CD4-positive, alpha-beta T cell (primary cell): ENCODE measurements around the gene PHACTR3. TPM values are rescaled to one million over a fixed set of nuclear protein-coding genes. Genes with fewer than 3 reads are reported as not detected.

Experiments
- ATAC-seq: fragments of 200-7000 bp; cut with Tn5 transposase; one replicate; pipeline ENCODE4 v1.10.0; 2022; ENCODE audit warnings: mild to moderate bottlenecking; ENCODE audit not compliant: poor library complexity
- CTCF ChIA-PET: fragments of 350-600 bp; sonication (Branson Sonifier 250); formaldehyde crosslinking; loops from one replicate; lab custom pipeline; 2021; ENCODE audit warnings: antibody characterized with exemption, inconsistent platforms; lab: Charles Lee
- POLR2A ChIA-PET: fragments of 350-600 bp; sonication (Branson Sonifier 250); formaldehyde crosslinking; loops from one replicate; lab custom pipeline; 2021; ENCODE audit warnings: antibody characterized with exemption, inconsistent platforms; lab: Charles Lee
- DNase-seq, 14 experiments: peaks; one replicate each; pipeline ENCODE4 v3.0.0-alpha.2; 2013 to 2020; ENCODE audit warnings: mixed read lengths in 2 of 14
- H3K27ac ChIP-seq, 2 donors: one replicate each; pipeline versions ENCODE4 v1.5.1 to v1.7.0; 2013; ENCODE audit warnings: low read length in 2 of 2, low read depth in 1 of 2, mild to moderate bottlenecking in 1 of 2
- H3K27me3 ChIP-seq, 2 experiments: 1 replicate in 1 of 2; 2 replicates in 1 of 2; pipeline versions ENCODE4 v1.6.1 to v1.7.0; 2013; ENCODE audit warnings: low read length in 2 of 2, control low read depth in 1 of 2, mild to moderate bottlenecking in 1 of 2, moderate library complexity in 1 of 2; ENCODE audit not compliant: insufficient read depth in 2 of 2, control insufficient read depth in 1 of 2
- H3K36me3 ChIP-seq: one replicate; pipeline ENCODE4 v1.6.1; 2013; ENCODE audit warnings: low read length, control low read depth; ENCODE audit not compliant: insufficient read depth
- H3K4me1 ChIP-seq: one replicate; pipeline ENCODE4 v1.6.1; 2013; ENCODE audit warnings: low read length, control low read depth; ENCODE audit not compliant: insufficient read depth
- H3K4me3 ChIP-seq: one replicate; pipeline ENCODE4 v1.5.1; 2013; ENCODE audit warnings: mild to moderate bottlenecking, low read length, moderate library complexity
- H3K9me3 ChIP-seq, 2 experiments: 1 replicate in 1 of 2; 2 replicates in 1 of 2; pipeline versions ENCODE4 v1.6.1 to v1.7.0; 2013; ENCODE audit warnings: low read length in 2 of 2, mild to moderate bottlenecking in 2 of 2, control low read depth in 1 of 2, moderate library complexity in 1 of 2; ENCODE audit not compliant: control insufficient read depth in 1 of 2, insufficient read depth in 1 of 2
- H3K27ac Mint-ChIP-seq: one replicate; pipeline ENCODE4 v1.8.0; 2020; ENCODE audit warnings: mixed read lengths
- H3K27me3 Mint-ChIP-seq: one replicate; pipeline ENCODE4 v1.8.0; 2021; ENCODE audit warnings: mixed read lengths
- H3K36me3 Mint-ChIP-seq: one replicate; pipeline ENCODE4 v1.8.0; 2021; ENCODE audit warnings: low read depth, mixed read lengths
- H3K4me1 Mint-ChIP-seq: one replicate; pipeline ENCODE4 v1.8.0; 2021; ENCODE audit warnings: low read depth, mixed read lengths
- H3K4me3 Mint-ChIP-seq: one replicate; pipeline ENCODE4 v1.8.0; 2020; ENCODE audit warnings: mild to moderate bottlenecking, mixed read lengths
- H3K9me3 Mint-ChIP-seq: one replicate; pipeline ENCODE4 v1.8.0; 2020; ENCODE audit warnings: mixed read lengths
- intact Hi-C, 2 experiments: fragments of 100-400 bp; cut with DNase I in 1 of 2; cut with micrococcal nuclease in 1 of 2; formaldehyde crosslinking; loops; one replicate each; pipeline versions ENCODE4 v1.15.1 to v1.9.0; 2023 to 2025; cut with DNase I, micrococcal nuclease
- total RNA-seq, 174 experiments: library from RNA in 2 of 174; stranded (reverse) in 2 of 174; gene quantifications; one replicate each; pipeline ENCODE4 v1.2.3 and lab custom pipeline; 2021 to 2026
- TF ChIP-seq, protein P1 (sequence below): fragments of 200-600 bp; IDR thresholded peaks from one replicate; pipeline ENCODE4 v1.8.0; 2022; ENCODE audit warnings: antibody characterized with exemption, mild to moderate bottlenecking

PHACTR3 gene
- total RNA-seq, 2 experiments from 2014 or later, result not detected

DNA sequence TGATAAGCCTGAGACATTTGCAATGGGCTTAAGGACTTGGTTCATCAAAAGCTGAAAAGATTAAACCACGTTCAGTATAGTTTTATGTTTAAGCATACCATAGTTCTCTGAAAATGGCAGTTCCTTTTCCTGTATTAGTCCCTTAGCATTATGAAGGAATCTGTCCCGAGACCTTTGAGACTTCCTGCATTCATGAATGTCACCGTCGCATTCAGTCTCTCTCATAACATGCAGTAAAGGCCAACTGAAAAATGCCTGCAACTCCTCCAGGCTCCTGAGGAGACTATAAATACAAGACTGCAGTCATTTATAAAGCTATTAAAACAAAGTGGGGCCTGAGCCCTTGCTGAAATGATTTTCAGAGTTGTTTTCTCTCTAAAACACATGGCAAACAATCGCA is 200.0 kb downstream of the PHACTR3 start:
- no peak for DNase-seq
- TF ChIP-seq, protein P1, sequence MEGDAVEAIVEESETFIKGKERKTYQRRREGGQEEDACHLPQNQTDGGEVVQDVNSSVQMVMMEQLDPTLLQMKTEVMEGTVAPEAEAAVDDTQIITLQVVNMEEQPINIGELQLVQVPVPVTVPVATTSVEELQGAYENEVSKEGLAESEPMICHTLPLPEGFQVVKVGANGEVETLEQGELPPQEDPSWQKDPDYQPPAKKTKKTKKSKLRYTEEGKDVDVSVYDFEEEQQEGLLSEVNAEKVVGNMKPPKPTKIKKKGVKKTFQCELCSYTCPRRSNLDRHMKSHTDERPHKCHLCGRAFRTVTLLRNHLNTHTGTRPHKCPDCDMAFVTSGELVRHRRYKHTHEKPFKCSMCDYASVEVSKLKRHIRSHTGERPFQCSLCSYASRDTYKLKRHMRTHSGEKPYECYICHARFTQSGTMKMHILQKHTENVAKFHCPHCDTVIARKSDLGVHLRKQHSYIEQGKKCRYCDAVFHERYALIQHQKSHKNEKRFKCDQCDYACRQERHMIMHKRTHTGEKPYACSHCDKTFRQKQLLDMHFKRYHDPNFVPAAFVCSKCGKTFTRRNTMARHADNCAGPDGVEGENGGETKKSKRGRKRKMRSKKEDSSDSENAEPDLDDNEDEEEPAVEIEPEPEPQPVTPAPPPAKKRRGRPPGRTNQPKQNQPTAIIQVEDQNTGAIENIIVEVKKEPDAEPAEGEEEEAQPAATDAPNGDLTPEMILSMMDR, result no peak
- Mint-ChIP-seq H3K9me3 (peaks cover 13% of the 10 kb centered on the region), H3K4me3 (no peak overlapping the region), H3K36me3 (no peaks in the 10 kb centered on the region), H3K27me3 (peaks cover 57% of the 10 kb centered on the region), H3K4me1 (no peaks in the 10 kb centered on the region), H3K27ac (no peak overlapping the region)
- ChIA-PET POLR2A (no interaction called here), CTCF (no interaction called here)
- intact Hi-C loops, result no loop called here
- H3K36me3 ChIP-seq, result no peaks in the 10 kb centered on the region
- H3K4me1 ChIP-seq, result no peaks in the 10 kb centered on the region
- no peak overlapping the region for H3K27ac ChIP-seq
- H3K9me3 ChIP-seq, result peaks cover 7 to 18% of the 10 kb centered on the region in 2 experiments
- peaks cover 0 to 9% of the 10 kb centered on the region in 2 experiments for H3K27me3 ChIP-seq
- no peak overlapping the region for H3K4me3 ChIP-seq
- ATAC-seq, result no peak

DNA sequence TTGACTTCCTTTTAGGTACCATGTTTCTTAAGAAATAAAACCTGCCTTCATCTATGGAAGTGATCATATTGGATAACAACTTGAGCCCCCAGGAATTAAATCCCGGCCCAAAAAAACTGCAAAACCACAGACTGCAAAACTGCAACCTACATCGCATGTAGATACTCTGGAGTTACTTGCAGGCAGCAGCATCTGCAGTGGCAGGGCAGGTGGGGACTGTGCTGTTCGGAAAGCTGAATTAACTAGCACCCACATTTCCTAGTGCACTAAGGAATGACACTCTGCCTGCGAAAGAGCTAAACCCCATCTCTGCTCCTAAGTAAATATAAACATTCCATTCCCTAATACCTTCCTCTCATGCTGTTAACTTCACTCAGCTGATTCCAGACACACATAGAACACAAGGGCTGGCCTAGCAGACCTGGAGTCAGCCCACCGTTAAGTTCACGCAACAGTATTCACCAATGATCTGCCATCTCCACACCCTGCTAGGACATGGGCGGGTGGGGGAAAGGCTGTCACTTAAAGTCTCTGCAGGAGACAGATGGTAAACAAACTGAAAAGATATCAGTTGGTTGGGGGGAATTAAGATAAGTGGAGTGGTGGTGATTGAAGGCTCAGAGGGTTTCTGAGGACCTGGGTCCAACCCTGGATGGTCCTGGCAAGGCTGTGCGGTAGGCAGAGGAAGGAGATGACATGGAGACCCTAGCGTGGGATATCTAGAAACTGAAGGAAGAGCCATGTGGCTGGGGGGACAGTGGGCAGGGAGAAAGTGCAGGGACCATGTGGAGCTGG is 200.7 kb downstream of the PHACTR3 start:
- H3K27ac Mint-ChIP-seq, result no peak overlapping the region
- intact Hi-C loops, result no loop called here

DNA sequence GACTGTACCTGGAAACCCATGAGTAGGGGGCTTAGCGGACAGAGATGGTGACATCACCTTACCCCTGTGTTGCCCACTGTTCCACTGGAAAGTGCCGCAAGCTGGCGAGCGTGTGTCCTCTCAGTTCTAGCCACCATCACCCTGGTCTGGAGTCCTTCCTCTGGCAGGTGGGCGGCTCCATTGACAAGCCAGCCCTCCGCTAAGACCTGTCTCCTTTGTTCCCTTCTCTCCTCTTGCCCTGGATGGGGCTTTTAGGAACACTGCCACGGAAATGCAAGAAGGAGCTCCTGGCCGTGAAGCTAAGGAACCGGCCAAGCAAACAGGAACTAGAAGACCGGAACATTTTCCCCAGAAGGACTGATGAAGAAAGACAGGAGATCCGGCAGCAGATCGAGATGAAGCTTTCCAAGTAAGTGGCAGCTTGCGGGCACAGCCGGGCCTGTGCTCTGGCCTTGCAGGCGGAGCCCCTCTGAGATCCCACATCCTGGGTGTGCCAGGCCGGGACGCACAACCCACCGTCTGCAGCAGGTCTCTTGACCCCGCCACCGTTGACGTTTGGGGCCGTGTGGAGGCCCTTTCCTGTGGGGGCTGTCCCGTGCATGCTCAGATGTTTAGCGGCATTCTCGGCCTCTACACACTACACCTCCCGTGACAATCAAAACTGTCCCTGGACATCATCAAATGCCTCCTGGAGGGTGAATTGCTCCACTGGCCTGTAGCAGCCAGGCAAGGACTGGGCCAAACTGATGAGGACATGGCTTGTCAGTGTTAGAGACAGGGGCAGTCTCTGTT is 201.6 kb downstream of the PHACTR3 start:
- DNase-seq, result no peak
- Histone ChIP-seq H3K4me1 (no peaks in the 10 kb centered on the region), H3K27me3 (peaks cover 0 to 9% of the 10 kb centered on the region in 2 experiments), H3K9me3 (peaks cover 0 to 12% of the 10 kb centered on the region in 2 experiments), H3K36me3 (no peaks in the 10 kb centered on the region), H3K4me3 (no peak overlapping the region), H3K27ac (no peak overlapping the region)
- Mint-ChIP-seq H3K36me3 (no peaks in the 10 kb centered on the region), H3K9me3 (peaks cover 2% of the 10 kb centered on the region), H3K27ac (no peak overlapping the region), H3K4me1 (no peaks in the 10 kb centered on the region), H3K4me3 (no peak overlapping the region), H3K27me3 (peaks cover 43% of the 10 kb centered on the region)
- no peak for ATAC-seq
- POLR2A ChIA-PET, result interaction anchor here (0.6 kb wide), 1 partner anchor 968 kb away, joined by 3 read pairs; no protein-coding TSS in a partner anchor
- TF ChIP-seq, protein P1, result no peak
- CTCF ChIA-PET, result no interaction called here
- intact Hi-C loops, result no loop called here

More for the DNA sequence above, 200.7 kb downstream of the PHACTR3 start:
- peaks cover 0 to 9% of the 10 kb centered on the region in 2 experiments for H3K27me3 ChIP-seq
- DNase-seq (no peak), ATAC-seq (no peak)
- H3K4me3 ChIP-seq, result no peak overlapping the region
- TF ChIP-seq, protein P1, result no peak
- Mint-ChIP-seq H3K9me3 (peaks cover 9% of the 10 kb centered on the region), H3K4me1 (no peaks in the 10 kb centered on the region), H3K4me3 (no peak overlapping the region), H3K36me3 (no peaks in the 10 kb centered on the region), H3K27me3 (peaks cover 52% of the 10 kb centered on the region)
- ChIA-PET POLR2A (no interaction called here), CTCF (no interaction called here)
- H3K27ac ChIP-seq, result no peak overlapping the region
- H3K4me1 ChIP-seq, result no peaks in the 10 kb centered on the region
- H3K36me3 ChIP-seq, result no peaks in the 10 kb centered on the region
- peaks cover 7 to 18% of the 10 kb centered on the region in 2 experiments for H3K9me3 ChIP-seq
